ENCODE data around the gene PLA1A. TPM values are rescaled to one million over a fixed set of nuclear protein-coding genes. Genes with fewer than 3 reads are reported as not detected.
"Not testable (repeated sequence)": the region's sequence is repeated elsewhere in the genome, so short reads cannot be mapped to it uniquely, and the experiment has no call there.

PLA1A gene
- polyA plus RNA-seq, 3 donors, result 0.36 TPM; not detected in 2

DNA sequence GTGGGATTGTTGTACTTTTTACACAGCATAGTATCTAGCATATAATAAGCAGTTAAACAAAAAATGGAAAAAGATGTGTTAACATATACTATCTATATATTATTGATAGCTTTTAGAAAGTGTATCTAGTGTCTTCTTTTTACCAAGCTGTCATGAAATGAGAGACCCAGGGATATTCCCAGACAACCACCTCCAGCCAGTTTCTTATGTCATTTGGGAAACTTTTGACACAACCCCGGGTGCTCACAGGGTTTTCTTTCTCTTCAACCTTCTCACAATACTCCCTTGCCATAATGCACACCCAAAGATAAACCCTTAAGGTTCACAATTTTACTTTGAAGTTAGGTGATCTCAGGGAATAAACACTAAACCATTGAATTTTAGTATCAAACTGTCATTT, 4.8 kb upstream of the PLA1A start:
- Histone ChIP-seq H4K20me1 (ENCODE audit: insufficient read depth, low read length) (no peaks in the 10 kb centered on the region), H3K4me2 (replicated peaks; ENCODE audit: extremely low read depth, low read length, poor library complexity, severe bottlenecking) (no peak overlapping the region), H3K36me3 (replicated peaks in 1 of 2; ENCODE audit: control insufficient read depth in 1 of 2, insufficient read depth in 2 of 2, low read length in 2 of 2) (no peaks in the 10 kb centered on the region), H3K79me2 (ENCODE audit: insufficient read depth, low read length) (no peaks in the 10 kb centered on the region), H3K27me3 (ENCODE audit: control insufficient read depth in 2 of 2, insufficient read depth in 2 of 2, low read length in 2 of 2) (no peaks in the 10 kb centered on the region), H3K4me1 (ENCODE audit: control insufficient read depth in 1 of 2, insufficient read depth in 2 of 2, low read length in 2 of 2) (peaks cover 46 to 52% of the 10 kb centered on the region in 2 donors), H3K27ac (ENCODE audit: low read depth in 1 of 2, low read length in 2 of 2) (no peak overlapping the region), H2AFZ (ENCODE audit: insufficient read depth, low read depth, low read length, poor library complexity, severe bottlenecking) (no peak overlapping the region), H3K9me3 (replicated peaks in 1 of 2; ENCODE audit: control insufficient read depth in 1 of 2, insufficient read depth in 1 of 2, low read length in 2 of 2) (peaks cover 0 to 7% of the 10 kb centered on the region in 2 donors), H3K4me3 (replicated peaks in 1 of 3; ENCODE audit: low read depth in 2 of 3, low read length in 3 of 3) (no peak overlapping the region), H3K9ac (ENCODE audit: insufficient read depth, low read length, poor library complexity, severe bottlenecking) (no peak overlapping the region)
- intact Hi-C loops (cut with micrococcal nuclease), result no loop called here
- H3K27ac Mint-ChIP-seq, result no peak overlapping the region
- H3K4me3 Mint-ChIP-seq, result no peak overlapping the region
- H3K27me3 Mint-ChIP-seq (ENCODE audit: low read depth in 3 of 3), result peaks cover 0 to 7% (median 0%) of the 10 kb centered on the region in 3 donors
- TF ChIP-seq CTCF (IDR thresholded peaks at IDR 0.05), result no peak
- peaks cover 2 to 4% of the 10 kb centered on the region in 2 donors for H3K36me3 Mint-ChIP-seq
- H3K9me3 Mint-ChIP-seq, result peaks cover 0 to 11% (median 5%) of the 10 kb centered on the region in 7 donors
- WGBS (ENCODE audit: insufficient coverage), result 100% methylated on average over 1 of the region's 1 CpG
- H3K4me1 Mint-ChIP-seq, result peaks cover 52% of the 10 kb centered on the region
- DNase-seq, result peak in 1 of 3 donors; percentile 21

GRCh38 chr3:119594066-119594465, 3.6 kb upstream of the PLA1A start:
- H2AFZ ChIP-seq (ENCODE audit: insufficient read depth, low read depth, low read length, poor library complexity, severe bottlenecking), result no peak overlapping the region
- H3K9me3 Mint-ChIP-seq, result peaks cover 0 to 11% (median 5%) of the 10 kb centered on the region in 7 donors
- peaks cover 34 to 40% of the 10 kb centered on the region in 2 donors for H3K4me1 ChIP-seq (ENCODE audit: control insufficient read depth in 1 of 2, insufficient read depth in 2 of 2, low read length in 2 of 2)
- H3K36me3 Mint-ChIP-seq, result peaks cover 2 to 4% of the 10 kb centered on the region in 2 donors
- H3K4me3 Mint-ChIP-seq, result no peak overlapping the region
- DNase-seq, result no peak
- no peak overlapping the region for H3K27ac ChIP-seq (ENCODE audit: low read depth in 1 of 2, low read length in 2 of 2)
- no peaks in the 10 kb centered on the region for H3K27me3 ChIP-seq (ENCODE audit: control insufficient read depth in 2 of 2, insufficient read depth in 2 of 2, low read length in 2 of 2)
- peaks cover 0 to 7% of the 10 kb centered on the region in 2 donors for H3K9me3 ChIP-seq (replicated peaks in 1 of 2; ENCODE audit: control insufficient read depth in 1 of 2, insufficient read depth in 1 of 2, low read length in 2 of 2)
- intact Hi-C loops (cut with micrococcal nuclease), result no loop called here
- H3K79me2 ChIP-seq (ENCODE audit: insufficient read depth, low read length), result no peaks in the 10 kb centered on the region
- TF ChIP-seq CTCF (IDR thresholded peaks at IDR 0.05), result no peak
- no peak overlapping the region for H3K9ac ChIP-seq (ENCODE audit: insufficient read depth, low read length, poor library complexity, severe bottlenecking)
- H3K4me2 ChIP-seq (replicated peaks; ENCODE audit: extremely low read depth, low read length, poor library complexity, severe bottlenecking), result no peak overlapping the region
- peaks cover 0 to 7% (median 2%) of the 10 kb centered on the region in 3 donors for H3K27me3 Mint-ChIP-seq (ENCODE audit: low read depth in 3 of 3)
- WGBS (ENCODE audit: insufficient coverage), result 70% methylated on average over 5 of the region's 5 CpGs
- peaks cover 40% of the 10 kb centered on the region for H3K4me1 Mint-ChIP-seq
- no peak overlapping the region for H3K4me3 ChIP-seq (replicated peaks in 1 of 3; ENCODE audit: low read depth in 2 of 3, low read length in 3 of 3)
- H3K27ac Mint-ChIP-seq, result no peak overlapping the region
- H3K36me3 ChIP-seq (replicated peaks in 1 of 2; ENCODE audit: control insufficient read depth in 1 of 2, insufficient read depth in 2 of 2, low read length in 2 of 2), result no peaks in the 10 kb centered on the region
- no peaks in the 10 kb centered on the region for H4K20me1 ChIP-seq (ENCODE audit: insufficient read depth, low read length)

GRCh38 chr3:119594929-119595328, 2.8 kb upstream of the PLA1A start:
- H3K9ac ChIP-seq (ENCODE audit: insufficient read depth, low read length, poor library complexity, severe bottlenecking); intact Hi-C loops (cut with micrococcal nuclease); H3K36me3 Mint-ChIP-seq; H2AFZ ChIP-seq (ENCODE audit: insufficient read depth, low read depth, low read length, poor library complexity, severe bottlenecking); H3K27me3 ChIP-seq (ENCODE audit: control insufficient read depth in 2 of 2, insufficient read depth in 2 of 2, low read length in 2 of 2); H3K9me3 ChIP-seq (replicated peaks in 1 of 2; ENCODE audit: control insufficient read depth in 1 of 2, insufficient read depth in 1 of 2, low read length in 2 of 2); H3K4me3 Mint-ChIP-seq; H3K4me2 ChIP-seq (replicated peaks; ENCODE audit: extremely low read depth, low read length, poor library complexity, severe bottlenecking); H3K4me3 ChIP-seq (replicated peaks in 1 of 3; ENCODE audit: low read depth in 2 of 3, low read length in 3 of 3); H3K27me3 Mint-ChIP-seq (ENCODE audit: low read depth in 3 of 3); H3K27ac Mint-ChIP-seq; H4K20me1 ChIP-seq (ENCODE audit: insufficient read depth, low read length); DNase-seq; H3K79me2 ChIP-seq (ENCODE audit: insufficient read depth, low read length); H3K27ac ChIP-seq (ENCODE audit: low read depth in 1 of 2, low read length in 2 of 2); H3K36me3 ChIP-seq (replicated peaks in 1 of 2; ENCODE audit: control insufficient read depth in 1 of 2, insufficient read depth in 2 of 2, low read length in 2 of 2): not testable (repeated sequence)
- peaks cover 25 to 31% of the 10 kb centered on the region in 2 donors for H3K4me1 ChIP-seq (ENCODE audit: control insufficient read depth in 1 of 2, insufficient read depth in 2 of 2, low read length in 2 of 2)
- Mint-ChIP-seq H3K4me1 (peaks cover 31% of the 10 kb centered on the region), H3K9me3 (peaks cover 0 to 11% (median 5%) of the 10 kb centered on the region in 7 donors)
- WGBS (ENCODE audit: insufficient coverage), result no CpG with 5 or more reads among the region's 1 CpG
